ENCODE results near the gene ARHGAP24. TPM values are rescaled to one million over a fixed set of nuclear protein-coding genes. Genes with fewer than 3 reads are reported as not detected.

Gene ARHGAP24
- total and polyA plus RNA-seq, 4 donors = 10.0 to 79.4 (median 21.6) TPM

GRCh38 chr4:85701861-85702321, 226.9 kb downstream of the ARHGAP24 start:
- DNase-seq (peak in 2 of 3 donors; percentile 31 to 50), ATAC-seq (ENCODE audit: insufficient read depth, low FRiP score) (no peak)
- Histone ChIP-seq H3K4me3 (no peak overlapping the region), H3K9ac (ENCODE audit: insufficient read depth in 1 of 2, low read length in 2 of 2) (no peak overlapping the region), H3K9me3 (ENCODE audit: control insufficient read depth in 4 of 4, insufficient read depth in 3 of 4, low read length in 3 of 4) (no peaks in the 10 kb centered on the region), H3K36me3 (ENCODE audit: control insufficient read depth in 4 of 4, insufficient read depth in 4 of 4, low read length in 4 of 4) (no peaks in the 10 kb centered on the region), H3K4me1 (ENCODE audit: control insufficient read depth in 5 of 5, insufficient read depth in 5 of 5, low read length in 5 of 5) (peaks cover 0 to 3% (median 0%) of the 10 kb centered on the region in 5 donors), H3K27ac (ENCODE audit: low read depth in 1 of 2, low read length in 1 of 2) (no peak overlapping the region), H3K27me3 (ENCODE audit: control insufficient read depth in 3 of 3, insufficient read depth in 3 of 3, low read length in 2 of 3) (no peaks in the 10 kb centered on the region)
- WGBS, 2 donors = 22 to 54% methylated on average over 1 of the region's 1 CpG
- TF ChIP-seq CTCF (IDR thresholded peaks at IDR 0.05; ENCODE audit: control extremely low read depth, extremely low read depth) = no peak

GRCh38 chr4:85703096-85703495, 228.1 kb downstream of the ARHGAP24 start:
- H3K4me1 ChIP-seq (ENCODE audit: control insufficient read depth in 5 of 5, insufficient read depth in 5 of 5, low read length in 5 of 5) = peaks cover 0 to 5% (median 3%) of the 10 kb centered on the region in 5 donors
- no peak overlapping the region for H3K27ac ChIP-seq (ENCODE audit: low read depth in 1 of 2, low read length in 1 of 2)
- H3K27me3 ChIP-seq (ENCODE audit: control insufficient read depth in 3 of 3, insufficient read depth in 3 of 3, low read length in 2 of 3) = no peaks in the 10 kb centered on the region
- H3K4me3 ChIP-seq = no peak overlapping the region
- ATAC-seq (ENCODE audit: insufficient read depth, low FRiP score) (no peak), DNase-seq (no peak)
- H3K9ac ChIP-seq (ENCODE audit: insufficient read depth in 1 of 2, low read length in 2 of 2) = no peak overlapping the region
- no peaks in the 10 kb centered on the region for H3K36me3 ChIP-seq (ENCODE audit: control insufficient read depth in 4 of 4, insufficient read depth in 4 of 4, low read length in 4 of 4)
- no peak for TF ChIP-seq CTCF (IDR thresholded peaks at IDR 0.05; ENCODE audit: control extremely low read depth, extremely low read depth)
- no peaks in the 10 kb centered on the region for H3K9me3 ChIP-seq (ENCODE audit: control insufficient read depth in 4 of 4, insufficient read depth in 3 of 4, low read length in 3 of 4)
- 79 to 83% methylated on average over 3 of the region's 3 CpGs for WGBS, 2 donors

GRCh38 chr4:85707611-85708010, 232.7 kb downstream of the ARHGAP24 start:
- DNase-seq (no peak), ATAC-seq (ENCODE audit: insufficient read depth, low FRiP score) (no peak)
- Histone ChIP-seq H3K9me3 (ENCODE audit: control insufficient read depth in 4 of 4, insufficient read depth in 3 of 4, low read length in 3 of 4) (no peaks in the 10 kb centered on the region), H3K36me3 (ENCODE audit: control insufficient read depth in 4 of 4, insufficient read depth in 4 of 4, low read length in 4 of 4) (no peaks in the 10 kb centered on the region), H3K9ac (ENCODE audit: insufficient read depth in 1 of 2, low read length in 2 of 2) (no peak overlapping the region), H3K27ac (ENCODE audit: low read depth in 1 of 2, low read length in 1 of 2) (peak overlapping the region in 1 of 2 donors; percentile 21), H3K4me1 (ENCODE audit: control insufficient read depth in 5 of 5, insufficient read depth in 5 of 5, low read length in 5 of 5) (peaks cover 0 to 6% (median 0%) of the 10 kb centered on the region in 5 donors), H3K4me3 (no peak overlapping the region), H3K27me3 (ENCODE audit: control insufficient read depth in 3 of 3, insufficient read depth in 3 of 3, low read length in 2 of 3) (no peaks in the 10 kb centered on the region)
- no peak for TF ChIP-seq CTCF (IDR thresholded peaks at IDR 0.05; ENCODE audit: control extremely low read depth, extremely low read depth)
- WGBS, 2 donors = 40 to 55% methylated on average over 5 of the region's 5 CpGs

- Histone ChIP-seq H3K4me1 (ENCODE audit: control insufficient read depth in 5 of 5, insufficient read depth in 5 of 5, low read length in 5 of 5) (peaks cover 0 to 6% (median 0%) of the 10 kb centered on the region in 5 donors), H3K9me3 (ENCODE audit: control insufficient read depth in 4 of 4, insufficient read depth in 3 of 4, low read length in 3 of 4) (no peaks in the 10 kb centered on the region), H3K36me3 (ENCODE audit: control insufficient read depth in 4 of 4, insufficient read depth in 4 of 4, low read length in 4 of 4) (no peaks in the 10 kb centered on the region), H3K27ac (ENCODE audit: low read depth in 1 of 2, low read length in 1 of 2) (no peak overlapping the region), H3K9ac (ENCODE audit: insufficient read depth in 1 of 2, low read length in 2 of 2) (no peak overlapping the region), H3K27me3 (ENCODE audit: control insufficient read depth in 3 of 3, insufficient read depth in 3 of 3, low read length in 2 of 3) (no peaks in the 10 kb centered on the region), H3K4me3 (no peak overlapping the region)
- TF ChIP-seq CTCF (IDR thresholded peaks at IDR 0.05; ENCODE audit: control extremely low read depth, extremely low read depth) = no peak
- ATAC-seq (ENCODE audit: insufficient read depth, low FRiP score) (no peak), DNase-seq (no peak)
- 64% methylated on average over 5 of the region's 5 CpGs for WGBS, 2 donors
These were observed 233.5 kb downstream of the ARHGAP24 start for GRCh38 chr4:85708468-85708867.

Measured in lung (tissue), 12 donors.